HEK293T (cell line): ENCODE measurements around the gene ARHGAP27.

Source experiments
- ARNT ChIP-seq: fragments of 450-650 bp; IDR thresholded peaks from 2 replicates; pipeline ENCODE4 v1.6.1; 2017; ENCODE audit warnings: mild to moderate bottlenecking
- BHLHE40 ChIP-seq: fragments of 450-650 bp; IDR thresholded peaks from 2 replicates; pipeline ENCODE4 v1.6.1; 2016; ENCODE audit warnings: mild to moderate bottlenecking, moderate library complexity, borderline replicate concordance
- CTBP1 ChIP-seq: fragments of 450-650 bp; IDR thresholded peaks from 2 replicates; pipeline ENCODE4 v1.6.1; 2016; ENCODE audit warnings: borderline replicate concordance
- FOXA1 ChIP-seq: fragments of 450-650 bp; IDR thresholded peaks from 2 replicates; pipeline ENCODE4 v1.6.1; 2016; ENCODE audit warnings: mild to moderate bottlenecking
- FOXK2 ChIP-seq: fragments of 450-650 bp; IDR thresholded peaks from 2 replicates; pipeline ENCODE4 v1.6.1; 2016; ENCODE audit warnings: mild to moderate bottlenecking
- FOXM1 ChIP-seq: fragments of 450-650 bp; IDR thresholded peaks from 2 replicates; pipeline ENCODE4 v1.6.1; 2017; ENCODE audit warnings: mild to moderate bottlenecking, borderline replicate concordance
- HDGF ChIP-seq: fragments of 450-650 bp; IDR thresholded peaks from 2 replicates; pipeline ENCODE4 v1.6.1; 2017; ENCODE audit warnings: antibody characterized with exemption, borderline replicate concordance
- L3MBTL2 ChIP-seq: fragments of 450-650 bp; conservative IDR thresholded peaks from 2 replicates; pipeline ENCODE4 v1.6.1; 2016; ENCODE audit warnings: mild to moderate bottlenecking
- NFRKB ChIP-seq: fragments of 450-650 bp; IDR thresholded peaks from 2 replicates; pipeline ENCODE4 v1.6.1; 2016; ENCODE audit warnings: mild to moderate bottlenecking, moderate library complexity
- PKNOX1 ChIP-seq: fragments of 450-650 bp; IDR thresholded peaks from 2 replicates; pipeline ENCODE4 v1.6.1; 2016
- SP1 ChIP-seq: fragments of 450-650 bp; IDR thresholded peaks from 2 replicates; pipeline ENCODE4 v1.6.1; 2017
- SUZ12 ChIP-seq: fragments of 450-650 bp; IDR thresholded peaks from 2 replicates; pipeline ENCODE4 v1.6.1; 2016; ENCODE audit warnings: mild to moderate bottlenecking
- TARDBP ChIP-seq: fragments of 450-650 bp; IDR thresholded peaks from 2 replicates; pipeline ENCODE4 v1.6.1; 2016
- ZNF384 ChIP-seq: fragments of 450-650 bp; IDR thresholded peaks from 2 replicates; pipeline ENCODE4 v1.6.1; 2016

- TF ChIP-seq TARDBP = no peak
- no peak for TF ChIP-seq ZNF384
- no peak for TF ChIP-seq ARNT
- TF ChIP-seq SP1 = no peak
- no peak for TF ChIP-seq L3MBTL2
- TF ChIP-seq HDGF = no peak
- no peak for TF ChIP-seq NFRKB
- TF ChIP-seq FOXA1 = no peak
- TF ChIP-seq FOXM1 = no peak
- TF ChIP-seq FOXK2 = no peak
- TF ChIP-seq BHLHE40 = no peak
- no peak for TF ChIP-seq PKNOX1
- no peak for TF ChIP-seq SUZ12
- no peak for TF ChIP-seq CTBP1
These were observed 51.7 kb downstream of the ARHGAP27 start for GRCh38 chr17:45380991-45381390.
